GM12873 (cell line): ENCODE measurements around the gene PCDH15.

Experiments
- CTCF ChIP-seq: IDR thresholded peaks from 2 replicates; pipeline ENCODE4 v1.5.1; 2012; ENCODE audit warnings: low read depth, mild to moderate bottlenecking, moderate library complexity, low read length, control low read depth; ENCODE audit not compliant: insufficient read depth; ENCODE audit errors: missing control alignments

PCDH15 gene

GRCh38 chr10:54530299-54530698 is 270.7 kb downstream of the PCDH15 start:
- no peak for TF ChIP-seq CTCF

DNA sequence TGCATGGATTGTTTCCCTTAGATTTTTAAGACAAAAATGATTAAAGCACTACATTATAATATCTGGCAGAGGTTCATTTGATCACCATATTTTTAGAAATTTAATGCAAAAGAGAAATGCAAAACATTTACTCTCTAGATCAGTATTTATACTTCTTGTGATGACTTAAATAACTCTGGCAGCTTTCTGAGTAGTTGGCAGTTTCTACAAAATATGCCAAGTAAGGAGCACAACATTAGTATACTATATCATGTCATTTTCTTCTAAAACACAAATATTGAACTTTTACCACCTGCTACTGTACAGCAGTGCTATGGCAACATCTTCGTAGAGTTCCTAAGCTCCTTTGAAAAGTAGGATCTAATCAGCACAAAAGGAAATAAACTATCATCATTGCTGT is 275.2 kb downstream of the PCDH15 start:
- no peak for TF ChIP-seq CTCF

- TF ChIP-seq CTCF: no peak
Measured at GRCh38 chr10:54503863-54504262, 297.2 kb downstream of the PCDH15 start.

DNA sequence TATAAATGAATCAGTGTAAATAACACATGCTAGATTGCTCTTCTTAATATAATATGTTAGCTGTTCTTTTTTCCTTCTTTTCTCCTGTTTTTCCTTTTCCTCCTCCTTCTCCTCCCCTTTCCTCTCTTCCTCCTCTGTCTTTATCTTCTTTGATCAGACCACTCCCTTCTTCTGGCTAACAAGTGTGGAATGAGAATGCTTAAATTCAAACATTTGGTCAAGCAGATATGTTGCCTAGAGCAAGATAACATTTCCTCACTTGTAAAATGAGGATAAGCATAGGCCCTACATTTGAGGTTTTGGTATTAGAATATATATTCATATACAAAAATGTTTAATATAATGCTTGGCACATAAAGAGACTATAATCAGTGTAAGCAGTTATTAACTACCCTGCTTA is 299.1 kb downstream of the PCDH15 start:
- no peak for TF ChIP-seq CTCF

GRCh38 chr10:54496852-54497251 is 304.2 kb downstream of the PCDH15 start:
- no peak for TF ChIP-seq CTCF

DNA sequence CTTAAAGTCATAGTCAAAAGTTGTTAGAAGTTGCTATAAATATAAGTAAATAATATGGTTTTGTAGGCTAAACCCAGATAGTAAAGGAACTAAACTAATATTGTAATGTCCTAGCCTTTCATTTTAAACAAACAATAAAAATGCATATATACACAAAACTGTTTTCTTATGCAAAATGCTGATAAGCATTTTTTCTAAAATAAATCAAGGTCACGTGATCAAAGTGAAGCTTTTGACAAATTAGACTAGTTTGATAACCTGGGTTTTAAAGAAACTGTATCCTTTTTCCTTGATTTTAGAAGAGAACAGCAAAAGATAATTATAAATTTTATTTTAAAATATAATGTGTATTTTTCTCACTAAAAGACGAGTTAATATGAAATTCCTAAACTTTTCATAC is 313.3 kb downstream of the PCDH15 start:
- no peak for TF ChIP-seq CTCF

DNA sequence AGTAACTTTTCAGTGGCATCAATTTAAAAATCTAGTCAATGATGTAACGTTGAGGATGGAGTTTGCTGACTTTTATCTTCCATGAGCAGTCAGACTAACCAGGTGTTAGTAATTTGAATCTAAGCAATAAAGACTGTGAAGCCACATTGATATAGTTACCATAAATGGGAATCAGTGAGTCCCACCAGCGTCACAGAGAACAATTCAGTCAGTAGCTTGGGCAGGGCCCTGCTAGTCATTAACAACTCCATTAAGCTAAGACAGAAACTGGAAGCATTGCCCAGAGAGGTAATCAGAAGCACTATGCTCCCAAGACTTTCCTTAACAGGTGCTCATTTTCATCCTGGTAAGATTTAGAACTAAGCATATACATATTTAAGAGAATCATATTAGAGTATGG is 315.1 kb downstream of the PCDH15 start:
- TF ChIP-seq CTCF: no peak
